GM23338 (cell line): ENCODE data around the gene RPS13. TPM values are rescaled to one million over a fixed set of nuclear protein-coding genes. Genes with fewer than 3 reads are reported as not detected.
"Not testable (repeated sequence)": the region's sequence is repeated elsewhere in the genome, so short reads cannot be mapped to it uniquely, and the experiment has no call there.

Experiments
- ATAC-seq: fragments of 200-7000 bp; cut with Tn5 transposase; 3 replicates; pipeline ENCODE4 v1.9.1; 2020
- DNase-seq: peaks from one replicate; pipeline ENCODE4 v3.0.0-alpha.2; 2015; ENCODE audit warnings: low spot score
- H2AFZ ChIP-seq: fragments of 200-600 bp; sonication (generic); 2 replicates; pipeline ENCODE4 v1.8.0; 2016; ENCODE audit warnings: antibody characterized with exemption, mild to moderate bottlenecking, moderate library complexity
- H3F3A ChIP-seq: fragments of 200-600 bp; sonication (generic); replicated peaks from 2 replicates; pipeline ENCODE4 v1.8.0; 2017; ENCODE audit warnings: antibody characterized with exemption, mixed run types, low read depth
- H3K27ac ChIP-seq: fragments of 200-600 bp; sonication (generic); 2 replicates; pipeline ENCODE4 v1.6.1; 2016; ENCODE audit warnings: low read depth
- H3K27me3 ChIP-seq: fragments of 200-600 bp; sonication (generic); 2 replicates; pipeline ENCODE4 v1.8.0; 2016; ENCODE audit warnings: mild to moderate bottlenecking, mixed run types, moderate library complexity; ENCODE audit not compliant: insufficient read depth
- H3K36me3 ChIP-seq: fragments of 200-600 bp; sonication (generic); 2 replicates; pipeline ENCODE4 v1.8.0; 2016; ENCODE audit warnings: mild to moderate bottlenecking; ENCODE audit not compliant: insufficient read depth
- H3K4me1 ChIP-seq: fragments of 200-600 bp; sonication (generic); 2 replicates; pipeline ENCODE4 v1.8.0; 2016; ENCODE audit warnings: mild to moderate bottlenecking, moderate library complexity; ENCODE audit not compliant: insufficient read depth
- H3K4me2 ChIP-seq: fragments of 200-600 bp; sonication (generic); 2 replicates; pipeline ENCODE4 v1.7.1; 2017; ENCODE audit warnings: mixed run types
- H3K4me3 ChIP-seq: fragments of 200-600 bp; sonication (generic); 2 replicates; pipeline ENCODE4 v1.6.1; 2016; ENCODE audit warnings: mixed run types
- H3K79me2 ChIP-seq: fragments of 200-600 bp; sonication (generic); replicated peaks from 2 replicates; pipeline ENCODE4 v1.8.0; 2017; ENCODE audit warnings: mild to moderate bottlenecking; ENCODE audit not compliant: insufficient read depth
- H3K9me2 ChIP-seq: fragments of 200-600 bp; sonication (generic); 2 replicates; pipeline ENCODE4 v1.8.0; 2017; ENCODE audit not compliant: insufficient read depth
- H4K20me1 ChIP-seq: fragments of 200-600 bp; sonication (generic); replicated peaks from 2 replicates; pipeline ENCODE4 v1.8.0; 2017; ENCODE audit warnings: mild to moderate bottlenecking; ENCODE audit not compliant: insufficient read depth
- H3K27ac Mint-ChIP-seq: 2 replicates; pipeline ENCODE4 v1.8.0; 2020; ENCODE audit warnings: inconsistent platforms, mild to moderate bottlenecking, moderate library complexity, mixed read lengths
- H3K27me3 Mint-ChIP-seq: 3 replicates; pipeline ENCODE4 v1.8.0; 2022; ENCODE audit warnings: low read depth, mild to moderate bottlenecking, moderate library complexity, mixed read lengths, inconsistent platforms; ENCODE audit not compliant: insufficient read depth, poor library complexity
- H3K36me3 Mint-ChIP-seq: 3 replicates; pipeline ENCODE4 v1.8.0; 2021; ENCODE audit warnings: low read depth, mild to moderate bottlenecking, inconsistent platforms, moderate library complexity, mixed read lengths
- H3K4me1 Mint-ChIP-seq: 3 replicates; pipeline ENCODE4 v1.8.0; 2020; ENCODE audit warnings: mild to moderate bottlenecking, inconsistent platforms, mixed read lengths
- H3K4me3 Mint-ChIP-seq: 3 replicates; pipeline ENCODE4 v1.8.0; 2021; ENCODE audit warnings: moderate library complexity, mild to moderate bottlenecking, inconsistent platforms, mixed read lengths
- H3K9me3 Mint-ChIP-seq: 3 replicates; pipeline ENCODE4 v1.8.0; 2020; ENCODE audit warnings: moderate library complexity, mild to moderate bottlenecking, inconsistent platforms, mixed read lengths
- CTCF ChIP-seq, 2 experiments: fragments of 200-600 bp in 1 of 2; sonication (generic) in 1 of 2; conservative IDR thresholded peaks; 2 replicates each; pipeline versions ENCODE4 v1.5.1 to v1.6.1; 2016 to 2017; ENCODE audit warnings: antibody characterized with exemption in 2 of 2, low read depth in 2 of 2, mild to moderate bottlenecking in 2 of 2, moderate library complexity in 1 of 2
- NANOG ChIP-seq: IDR thresholded peaks from 2 replicates; pipeline ENCODE4 v1.6.1; 2016; ENCODE audit warnings: antibody characterized with exemption, borderline replicate concordance
- polyA plus RNA-seq: library from polyadenylated mRNA; unstranded; fragments of >200 nt; fragmentation: Nextera tagmentation; extraction: Ambion mirVana; gene quantifications from 2 replicates; pipeline ENCODE4 v1.2.1, GENCODE V29; 2016
- total RNA-seq: library from RNA; depleted of rRNA; stranded (reverse); fragments of >200 nt; shearing (Covaris generic); gene quantifications from 2 replicates; pipeline ENCODE4 v1.2.3, GENCODE V29; 2014

RPS13 gene
- total and polyA plus RNA-seq, 2 experiments from 2014 or later: 1,211 to 1,717 TPM

- Histone ChIP-seq H3K79me2 (no peaks in the 10 kb centered on the region), H4K20me1 (no peaks in the 10 kb centered on the region), H3K4me3 (no peak overlapping the region), H3K27me3 (no peaks in the 10 kb centered on the region), H3K36me3 (no peaks in the 10 kb centered on the region), H3F3A (no peaks in the 10 kb centered on the region; the same call in 1 of the 2 replicates), H3K4me2 (no peak overlapping the region), H3K27ac (no peak overlapping the region), H3K9me2 (no peaks in the 10 kb centered on the region), H2AFZ (no peak overlapping the region), H3K4me1 (no peaks in the 10 kb centered on the region)
- Mint-ChIP-seq H3K4me3 (no peak overlapping the region), H3K27ac (no peak overlapping the region), H3K27me3 (peaks cover 6% of the 10 kb centered on the region), H3K36me3 (no peaks in the 10 kb centered on the region), H3K9me3 (no peaks in the 10 kb centered on the region), H3K4me1 (no peaks in the 10 kb centered on the region)
- peak; percentile 100 for ATAC-seq
- TF ChIP-seq NANOG (no peak), CTCF (conservative IDR thresholded peaks at IDR 0.05; ENCODE audit: low read depth in 2 of 2) (peak; percentile 93 to 97)
- DNase-seq: peak; percentile 85
These were observed 14.1 kb downstream of the RPS13 start for GRCh38 chr11:17063171-17064002.

GRCh38 chr11:17051146-17051545, 26.3 kb downstream of the RPS13 start:
- not testable (repeated sequence) for H3F3A ChIP-seq, H3K27me3 Mint-ChIP-seq, H2AFZ ChIP-seq, H3K27ac ChIP-seq, H3K27me3 ChIP-seq, H4K20me1 ChIP-seq, H3K9me2 ChIP-seq, H3K4me1 ChIP-seq, H3K4me1 Mint-ChIP-seq, DNase-seq, H3K79me2 ChIP-seq, H3K4me3 Mint-ChIP-seq, ATAC-seq, H3K36me3 ChIP-seq, H3K4me3 ChIP-seq, H3K4me2 ChIP-seq, H3K27ac Mint-ChIP-seq
- Mint-ChIP-seq H3K9me3 (peaks cover 23% of the 10 kb centered on the region), H3K36me3 (peaks cover 16% of the 10 kb centered on the region)

GRCh38 chr11:17048491-17048890, 29.0 kb downstream of the RPS13 start:
- not testable (repeated sequence) for H3K27me3 Mint-ChIP-seq, H3K27ac ChIP-seq, H3K4me3 Mint-ChIP-seq, DNase-seq, H3K4me2 ChIP-seq, H3K4me1 Mint-ChIP-seq, H3F3A ChIP-seq, ATAC-seq, H3K27me3 ChIP-seq, H3K9me2 ChIP-seq, H3K79me2 ChIP-seq, H3K4me1 ChIP-seq, H3K4me3 ChIP-seq, H4K20me1 ChIP-seq, H2AFZ ChIP-seq, H3K27ac Mint-ChIP-seq, H3K36me3 ChIP-seq
- Mint-ChIP-seq H3K9me3 (peaks cover 23% of the 10 kb centered on the region), H3K36me3 (peaks cover 16% of the 10 kb centered on the region)
